Heart right ventricle (tissue), 16 donors: Measurements from ENCODE around the gene ENOX1. TPM values are rescaled to one million over a fixed set of nuclear protein-coding genes. Genes with fewer than 3 reads are reported as not detected.

Experiments
- ATAC-seq, 8 donors: fragments of 200-7000 bp; cut with Tn5 transposase; one replicate each; pipeline ENCODE4 v1.9.1; 2020; ENCODE audit warnings: mild to moderate bottlenecking in 8 of 8, moderate library complexity in 8 of 8, moderate number of reproducible peaks in 1 of 8
- DNase-seq, 2 donors: peaks; one replicate each; pipeline ENCODE4 v3.0.0-alpha.2; 2020
- H3K27ac ChIP-seq, 10 donors: fragments of 200-600 bp; sonication (generic) in 2 of 10; one replicate each; pipeline versions ENCODE4 v1.5.0 to v1.8.0; 2020 to 2022; ENCODE audit warnings: mild to moderate bottlenecking in 3 of 10
- H3K27me3 ChIP-seq, 7 donors: fragments of 200-600 bp; one replicate each; pipeline ENCODE4 v1.8.0; 2021 to 2022; ENCODE audit warnings: mild to moderate bottlenecking in 2 of 7
- H3K36me3 ChIP-seq, 9 donors: fragments of 200-600 bp; sonication (generic) in 1 of 9; one replicate each; pipeline versions ENCODE4 v1.5.0 to v1.8.0; 2020 to 2022; ENCODE audit warnings: mild to moderate bottlenecking in 2 of 9
- H3K4me1 ChIP-seq, 9 donors: fragments of 200-600 bp; sonication (generic) in 1 of 9; one replicate each; pipeline versions ENCODE4 v1.5.0 to v1.8.0; 2020 to 2022; ENCODE audit warnings: mild to moderate bottlenecking in 4 of 9
- H3K4me3 ChIP-seq, 10 donors: fragments of 200-600 bp; sonication (generic) in 2 of 10; one replicate each; pipeline versions ENCODE4 v1.5.0 to v1.8.0; 2020 to 2022; ENCODE audit warnings: mild to moderate bottlenecking in 7 of 10, moderate library complexity in 2 of 10
- H3K9me3 ChIP-seq, 11 donors: fragments of 200-600 bp in 10 of 11; sonication (generic) in 2 of 11; one replicate each; pipeline versions ENCODE4 v1.5.0 to v1.8.0; 2013 to 2022; ENCODE audit warnings: mild to moderate bottlenecking in 2 of 11, control low read depth in 1 of 11, moderate library complexity in 1 of 11
- WGBS, 2 donors: extraction: QIAGEN DNeasy Blood & Tissue Kit; methylation state at CpG; one replicate each; pipeline ENCODE4 v1.1.7; 2013; ENCODE audit warnings: inconsistent platforms in 1 of 2; 5-methylcytosine and 5-hydroxymethylcytosine counted together
- intact Hi-C, 10 donors: fragments of 100-400 bp; cut with DNase I; formaldehyde crosslinking; loops; one replicate each; pipeline versions ENCODE4 v1.11.1 to v1.14.2; 2022
- polyA plus RNA-seq, 2 donors: library from polyadenylated mRNA; stranded (reverse); fragments of 200-250 nt; gene quantifications; one replicate each; pipeline ENCODE4 v1.2.3, GENCODE V29; 2013
- total RNA-seq, 10 donors: library from RNA; stranded (reverse); fragmentation: NEBNext Ultra II Directional in 3 of 10; extraction: Animal tissue kit (Norgen Biotek cat#: 25700) in 3 of 10; gene quantifications; one replicate each; pipeline versions ENCODE4 v1.2.1 to v1.2.4, GENCODE V29; 2021 to 2023
- TF ChIP-seq, protein P1 (sequence below), 9 donors: fragments of 200-600 bp; sonication (generic) in 2 of 9; IDR thresholded peaks; one replicate each; pipeline versions ENCODE4 v1.5.0 to v1.8.0; 2021 to 2022; ENCODE audit warnings: antibody characterized with exemption in 9 of 9, mild to moderate bottlenecking in 5 of 9, moderate library complexity in 1 of 9
- donor health status: Arrhythmogenic right ventricular cardiomyopathy.
- donor health status: ischemic (EF 13 %, LVEDD 7.1; RV severe dilation, severe dysfunction).
- donor health status: healthy with polysubstance abuse.
- donor health status: DM: no; HTN: yes; CAD: no.
- donor health status: DM: no; HTN: no; CAD: no.
- donor health status: ischemic (EF 25% LVEDD 6.9; RV normal size, moderate dysfunction).
- donor health status: ischemic (EF 25% LVEDD 5.7; RV mildly dilated, moderate dysfunction).
- donor health status: healthy.
- donor health status: DM: yes; HTN: yes; CAD: no.
- donor health status: Ischemic cardiomyopathy.
- donor health status: ischemic (EF 35%, LVEDD 5.7; RV mildly dilated, moderate dysfunction).
- donor health status: nonischemic (EF 11% LVEDD 7.7; RV severe dilation, severe dysfunction).
- donor health status: DM: yes; HTN: yes; CAD: no.
- donor health status: PGD.
- donor health status: ischemic (EF 29% LVEDD 5.4; RV normal size, mild dysfunction).
- donor health status: nonischemic (EF 23%, LVEDD 6.1; RV moderate dilation, normal function).

ENOX1 gene
- total and polyA plus RNA-seq, 12 donors: 2.0 to 10.4 (median 7.1) TPM

- ATAC-seq (no peak), DNase-seq (no peak)
- 73 to 81% methylated on average over 2 of the region's 2 CpGs for WGBS, 2 donors
- TF ChIP-seq, protein P1, sequence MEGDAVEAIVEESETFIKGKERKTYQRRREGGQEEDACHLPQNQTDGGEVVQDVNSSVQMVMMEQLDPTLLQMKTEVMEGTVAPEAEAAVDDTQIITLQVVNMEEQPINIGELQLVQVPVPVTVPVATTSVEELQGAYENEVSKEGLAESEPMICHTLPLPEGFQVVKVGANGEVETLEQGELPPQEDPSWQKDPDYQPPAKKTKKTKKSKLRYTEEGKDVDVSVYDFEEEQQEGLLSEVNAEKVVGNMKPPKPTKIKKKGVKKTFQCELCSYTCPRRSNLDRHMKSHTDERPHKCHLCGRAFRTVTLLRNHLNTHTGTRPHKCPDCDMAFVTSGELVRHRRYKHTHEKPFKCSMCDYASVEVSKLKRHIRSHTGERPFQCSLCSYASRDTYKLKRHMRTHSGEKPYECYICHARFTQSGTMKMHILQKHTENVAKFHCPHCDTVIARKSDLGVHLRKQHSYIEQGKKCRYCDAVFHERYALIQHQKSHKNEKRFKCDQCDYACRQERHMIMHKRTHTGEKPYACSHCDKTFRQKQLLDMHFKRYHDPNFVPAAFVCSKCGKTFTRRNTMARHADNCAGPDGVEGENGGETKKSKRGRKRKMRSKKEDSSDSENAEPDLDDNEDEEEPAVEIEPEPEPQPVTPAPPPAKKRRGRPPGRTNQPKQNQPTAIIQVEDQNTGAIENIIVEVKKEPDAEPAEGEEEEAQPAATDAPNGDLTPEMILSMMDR (IDR thresholded peaks at IDR 0.05): no peak
- H3K27ac ChIP-seq: no peak overlapping the region
- H3K36me3 ChIP-seq: no peaks in the 10 kb centered on the region
- H3K4me3 ChIP-seq: no peak overlapping the region
- H3K27me3 ChIP-seq: no peaks in the 10 kb centered on the region
- H3K9me3 ChIP-seq: no peaks in the 10 kb centered on the region
- intact Hi-C loops: no loop called here
- peaks cover 0 to 5% (median 0%) of the 10 kb centered on the region in 9 donors for H3K4me1 ChIP-seq
Observed at GRCh38 chr13:43238341-43239083, 548.3 kb downstream of the ENOX1 start.

DNA sequence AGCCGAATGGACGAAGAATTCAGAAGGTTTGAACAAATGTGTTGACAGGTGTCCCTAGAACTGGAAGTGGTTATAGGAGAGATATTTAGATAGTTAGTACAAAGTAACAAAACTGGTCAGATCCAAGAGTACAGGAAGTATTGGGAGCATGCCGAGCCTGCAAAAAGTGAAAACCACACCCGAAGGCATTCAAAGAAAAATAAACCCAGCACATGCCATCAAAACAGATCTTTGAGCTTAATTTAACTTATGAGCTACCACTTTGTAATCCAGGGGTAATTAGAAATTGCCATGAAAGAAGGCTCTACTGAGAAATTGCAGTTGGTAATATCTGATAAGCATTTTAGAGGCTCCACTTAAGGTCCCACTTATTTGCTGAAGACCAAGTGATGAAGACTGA, 549.2 kb downstream of the ENOX1 start:
- Histone ChIP-seq H3K36me3 (no peaks in the 10 kb centered on the region), H3K27me3 (no peaks in the 10 kb centered on the region), H3K4me3 (no peak overlapping the region), H3K4me1 (peaks cover 0 to 5% (median 0%) of the 10 kb centered on the region in 9 donors), H3K9me3 (no peaks in the 10 kb centered on the region), H3K27ac (no peak overlapping the region)
- no peak for DNase-seq
- no peak for ATAC-seq
- WGBS, 2 donors: 77 to 88% methylated on average over 4 of the region's 4 CpGs
- intact Hi-C loops: no loop called here
- TF ChIP-seq, protein P1 (IDR thresholded peaks at IDR 0.05): no peak

- no peak overlapping the region for H3K4me3 ChIP-seq
- H3K27ac ChIP-seq: no peak overlapping the region
- H3K27me3 ChIP-seq: no peaks in the 10 kb centered on the region
- WGBS, 2 donors: 56 to 57% methylated on average over 1 of the region's 1 CpG
- TF ChIP-seq, protein P1 (IDR thresholded peaks at IDR 0.05): no peak
- H3K4me1 ChIP-seq: peaks cover 0 to 5% (median 0%) of the 10 kb centered on the region in 9 donors
- H3K36me3 ChIP-seq: no peaks in the 10 kb centered on the region
- ATAC-seq (no peak), DNase-seq (no peak)
- intact Hi-C loops: loop anchor here in 1 of 10 donors (2.0 kb wide), 1 partner anchor 220 kb away; no protein-coding TSS in a partner anchor
- no peaks in the 10 kb centered on the region for H3K9me3 ChIP-seq
Observed at GRCh38 chr13:43235028-43235427, 551.7 kb downstream of the ENOX1 start.

DNA sequence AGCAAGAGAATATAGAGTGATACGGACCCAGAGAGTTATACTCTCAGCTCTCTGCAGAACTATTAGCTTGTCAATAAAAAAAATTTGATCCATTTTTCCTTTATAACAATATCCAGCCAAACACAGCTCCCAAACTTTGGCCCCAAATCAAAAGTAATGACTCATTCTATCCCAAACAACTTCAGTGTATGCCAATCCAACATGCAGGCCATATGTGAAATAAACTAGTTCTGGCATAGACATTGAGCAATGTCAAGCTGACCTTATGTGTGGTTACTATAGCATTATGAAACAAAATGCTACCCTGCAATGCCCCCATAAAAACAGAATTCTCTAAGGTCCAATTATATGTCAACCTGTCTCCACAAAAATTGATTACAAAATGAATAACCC, 553.9 kb downstream of the ENOX1 start:
- H3K27ac ChIP-seq: no peak overlapping the region
- H3K27me3 ChIP-seq: no peaks in the 10 kb centered on the region
- DNase-seq: no peak
- H3K9me3 ChIP-seq: no peaks in the 10 kb centered on the region
- ATAC-seq: no peak
- no peaks in the 10 kb centered on the region for H3K4me1 ChIP-seq
- H3K4me3 ChIP-seq: no peak overlapping the region
- no peaks in the 10 kb centered on the region for H3K36me3 ChIP-seq
- WGBS, 2 donors: 90% methylated on average over 1 of the region's 1 CpG
- TF ChIP-seq, protein P1 (IDR thresholded peaks at IDR 0.05): no peak
- intact Hi-C loops: no loop called here
